Caco-2 (cell line): ENCODE measurements around the gene FUT8. TPM values are rescaled to one million over a fixed set of nuclear protein-coding genes. Genes with fewer than 3 reads are reported as not detected.

Experiments used
- BruUV-seq: library from RNA; stranded (reverse); fragments of 400-500 nt; replicated peaks from 2 replicates; lab custom pipeline; 2021; lab: Mats Ljungman, UMichigan
- CTCF ChIA-PET: fragments of 300-600 bp; sonication (Branson Sonifier 250); formaldehyde crosslinking; loops from one replicate; lab custom pipeline; 2022; ENCODE audit warnings: antibody characterized with exemption; lab: Charles Lee
- POLR2A ChIA-PET: fragments of 300-600 bp; sonication (Branson Sonifier 250); formaldehyde crosslinking; loops from one replicate; lab custom pipeline; 2022; ENCODE audit warnings: antibody characterized with exemption; lab: Charles Lee
- DNase-seq, 2 experiments: peaks; one replicate each; pipeline versions ENCODE4 v3.0.0 to v3.0.0-alpha.2; 2020 to 2022
- H3K27me3 ChIP-seq: replicated peaks from 2 replicates; pipeline ENCODE4 v1.6.0; 2011; ENCODE audit warnings: low read length; ENCODE audit not compliant: control insufficient read depth, insufficient read depth
- H3K36me3 ChIP-seq: 2 replicates; pipeline ENCODE4 v1.5.1; 2011; ENCODE audit warnings: low read length; ENCODE audit not compliant: control insufficient read depth, insufficient read depth
- H3K4me1 ChIP-seq: fragments of 250-450 bp; sonication (Bioruptor Pico); 2 replicates; pipeline ENCODE4 v1.5.1; 2020; ENCODE audit warnings: mild to moderate bottlenecking
- H3K4me3 ChIP-seq: 2 replicates; pipeline ENCODE4 v1.5.1; 2011; ENCODE audit warnings: low read depth, mild to moderate bottlenecking, control low read depth, low read length
- H3K9me3 ChIP-seq: fragments of 250-450 bp; sonication (Bioruptor Pico); 2 replicates; pipeline ENCODE4 v1.5.1; 2020; ENCODE audit warnings: mild to moderate bottlenecking, moderate library complexity
- H3K27ac Mint-ChIP-seq: one replicate; pipeline ENCODE4 v1.8.0; 2022; ENCODE audit warnings: mixed read lengths; ENCODE audit not compliant: unreplicated experiment
- H3K27me3 Mint-ChIP-seq: one replicate; pipeline ENCODE4 v1.8.0; 2022; ENCODE audit warnings: mixed read lengths; ENCODE audit not compliant: insufficient read depth, unreplicated experiment
- H3K36me3 Mint-ChIP-seq: one replicate; pipeline ENCODE4 v1.8.0; 2022; ENCODE audit warnings: mild to moderate bottlenecking, mixed read lengths; ENCODE audit not compliant: insufficient read depth, unreplicated experiment
- H3K4me1 Mint-ChIP-seq: one replicate; pipeline ENCODE4 v1.8.0; 2022; ENCODE audit warnings: low read depth, mixed read lengths; ENCODE audit not compliant: unreplicated experiment
- H3K4me3 Mint-ChIP-seq: one replicate; pipeline ENCODE4 v1.8.0; 2022; ENCODE audit warnings: mild to moderate bottlenecking, moderate library complexity, mixed read lengths; ENCODE audit not compliant: unreplicated experiment
- H3K9me3 Mint-ChIP-seq: one replicate; pipeline ENCODE4 v1.8.0; 2022; ENCODE audit warnings: mixed read lengths; ENCODE audit not compliant: unreplicated experiment
- intact Hi-C: fragments of 100-400 bp; cut with micrococcal nuclease; formaldehyde crosslinking; loops from one replicate; pipeline ENCODE4 v1.10.0; 2022; ENCODE audit not compliant: unreplicated experiment
- total RNA-seq: library from RNA; stranded (reverse); gene quantifications from 2 replicates; pipeline ENCODE4 v1.2.3, GENCODE V29; 2022
- TF ChIP-seq, protein P1 (sequence below), 2 experiments: fragments of 200-600 bp in 1 of 2; IDR thresholded peaks; 1 replicate in 1 of 2; 2 replicates in 1 of 2; pipeline versions ENCODE4 v1.5.1 to v1.8.0; 2011 to 2022; ENCODE audit warnings: antibody characterized with exemption in 1 of 2, control low read depth in 1 of 2, inconsistent platforms in 1 of 2, low read depth in 1 of 2, low read length in 1 of 2, mild to moderate bottlenecking in 1 of 2, moderate library complexity in 1 of 2; ENCODE audit not compliant: insufficient read depth in 1 of 2, severe bottlenecking in 1 of 2, unreplicated experiment in 1 of 2

Gene FUT8
- total RNA-seq, 1 experiment from 2014 or later, result 67.1 TPM

DNA sequence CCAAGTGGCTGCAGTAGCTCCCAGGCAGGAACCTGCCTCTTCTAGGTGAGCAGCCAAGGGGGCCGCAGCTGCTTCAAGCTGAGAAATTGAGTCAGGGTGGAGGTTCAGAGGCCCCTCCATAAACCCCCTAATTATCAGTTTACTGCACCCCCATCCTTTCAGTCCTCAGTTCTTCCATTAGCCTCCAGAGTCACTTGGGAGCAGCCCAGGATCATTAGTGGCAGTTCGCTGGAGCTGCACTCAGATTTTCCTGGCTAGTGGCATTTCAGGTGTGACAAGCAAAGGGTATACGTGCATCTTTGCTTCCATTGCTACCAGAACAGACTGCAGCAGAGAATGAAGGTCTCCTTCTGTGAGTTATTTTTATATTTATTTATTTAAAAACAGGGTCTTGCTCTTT is 358.7 kb downstream of the FUT8 start:
- no peaks in the 10 kb centered on the region for H3K9me3 Mint-ChIP-seq
- DNase-seq, result no peak
- no peaks in the 10 kb centered on the region for H3K36me3 Mint-ChIP-seq
- Histone ChIP-seq H3K4me3 (no peak overlapping the region), H3K27me3 (no peaks in the 10 kb centered on the region), H3K4me1 (0 out of 2 replicates have a peak, but pooled peaks cover 7% of the 10 kb centered on the region), H3K9me3 (no peaks in the 10 kb centered on the region), H3K36me3 (no peaks in the 10 kb centered on the region)
- TF ChIP-seq, protein P1, sequence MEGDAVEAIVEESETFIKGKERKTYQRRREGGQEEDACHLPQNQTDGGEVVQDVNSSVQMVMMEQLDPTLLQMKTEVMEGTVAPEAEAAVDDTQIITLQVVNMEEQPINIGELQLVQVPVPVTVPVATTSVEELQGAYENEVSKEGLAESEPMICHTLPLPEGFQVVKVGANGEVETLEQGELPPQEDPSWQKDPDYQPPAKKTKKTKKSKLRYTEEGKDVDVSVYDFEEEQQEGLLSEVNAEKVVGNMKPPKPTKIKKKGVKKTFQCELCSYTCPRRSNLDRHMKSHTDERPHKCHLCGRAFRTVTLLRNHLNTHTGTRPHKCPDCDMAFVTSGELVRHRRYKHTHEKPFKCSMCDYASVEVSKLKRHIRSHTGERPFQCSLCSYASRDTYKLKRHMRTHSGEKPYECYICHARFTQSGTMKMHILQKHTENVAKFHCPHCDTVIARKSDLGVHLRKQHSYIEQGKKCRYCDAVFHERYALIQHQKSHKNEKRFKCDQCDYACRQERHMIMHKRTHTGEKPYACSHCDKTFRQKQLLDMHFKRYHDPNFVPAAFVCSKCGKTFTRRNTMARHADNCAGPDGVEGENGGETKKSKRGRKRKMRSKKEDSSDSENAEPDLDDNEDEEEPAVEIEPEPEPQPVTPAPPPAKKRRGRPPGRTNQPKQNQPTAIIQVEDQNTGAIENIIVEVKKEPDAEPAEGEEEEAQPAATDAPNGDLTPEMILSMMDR (IDR thresholded peaks at IDR 0.05; ENCODE audit: insufficient read depth in 1 of 2, low read depth in 1 of 2, low read length in 1 of 2, severe bottlenecking in 1 of 2, unreplicated experiment in 1 of 2), result no peak
- H3K27me3 Mint-ChIP-seq, result peaks cover 13% of the 10 kb centered on the region
- no TSS peak for BruUV-seq
- no peak overlapping the region for H3K4me3 Mint-ChIP-seq
- no peak overlapping the region for H3K27ac Mint-ChIP-seq
- ChIA-PET CTCF (no interaction called here), POLR2A (no interaction called here)
- intact Hi-C loops, result no loop called here
- peaks cover 15% of the 10 kb centered on the region for H3K4me1 Mint-ChIP-seq

DNA sequence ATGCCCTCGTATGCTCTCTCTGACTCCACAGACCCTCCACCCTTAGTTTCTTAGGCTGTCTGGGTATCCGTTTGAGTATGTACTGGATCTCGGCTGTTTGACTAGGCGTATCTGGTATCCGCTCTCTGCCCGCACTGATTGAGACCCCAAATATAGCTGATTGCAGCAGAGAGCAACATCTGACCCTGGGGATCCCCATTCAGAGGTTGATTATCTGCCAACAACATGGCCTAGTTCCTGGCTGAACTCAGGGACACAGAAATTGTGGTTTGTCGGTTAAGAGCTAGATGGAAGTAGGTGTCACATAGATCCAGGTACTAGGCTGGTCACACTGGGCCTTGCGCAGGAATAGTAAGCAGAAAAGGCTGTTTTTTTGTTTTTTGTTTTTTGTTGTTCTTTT is 359.9 kb downstream of the FUT8 start:
- Mint-ChIP-seq H3K9me3 (no peaks in the 10 kb centered on the region), H3K4me3 (no peak overlapping the region), H3K4me1 (peaks cover 15% of the 10 kb centered on the region), H3K27me3 (peaks cover 9% of the 10 kb centered on the region), H3K36me3 (no peaks in the 10 kb centered on the region), H3K27ac (no peak overlapping the region)
- POLR2A ChIA-PET, result no interaction called here
- H3K4me3 ChIP-seq, result no peak overlapping the region
- CTCF ChIA-PET, result no interaction called here
- TF ChIP-seq, protein P1 (IDR thresholded peaks at IDR 0.05; ENCODE audit: insufficient read depth in 1 of 2, low read depth in 1 of 2, low read length in 1 of 2, severe bottlenecking in 1 of 2, unreplicated experiment in 1 of 2), result no peak
- 0 out of 2 replicates have a peak, but pooled peaks cover 7% of the 10 kb centered on the region for H3K4me1 ChIP-seq
- intact Hi-C loops, result no loop called here
- no peaks in the 10 kb centered on the region for H3K27me3 ChIP-seq
- H3K9me3 ChIP-seq, result no peaks in the 10 kb centered on the region
- BruUV-seq, result no TSS peak
- H3K36me3 ChIP-seq, result no peaks in the 10 kb centered on the region
- DNase-seq, result no peak

DNA sequence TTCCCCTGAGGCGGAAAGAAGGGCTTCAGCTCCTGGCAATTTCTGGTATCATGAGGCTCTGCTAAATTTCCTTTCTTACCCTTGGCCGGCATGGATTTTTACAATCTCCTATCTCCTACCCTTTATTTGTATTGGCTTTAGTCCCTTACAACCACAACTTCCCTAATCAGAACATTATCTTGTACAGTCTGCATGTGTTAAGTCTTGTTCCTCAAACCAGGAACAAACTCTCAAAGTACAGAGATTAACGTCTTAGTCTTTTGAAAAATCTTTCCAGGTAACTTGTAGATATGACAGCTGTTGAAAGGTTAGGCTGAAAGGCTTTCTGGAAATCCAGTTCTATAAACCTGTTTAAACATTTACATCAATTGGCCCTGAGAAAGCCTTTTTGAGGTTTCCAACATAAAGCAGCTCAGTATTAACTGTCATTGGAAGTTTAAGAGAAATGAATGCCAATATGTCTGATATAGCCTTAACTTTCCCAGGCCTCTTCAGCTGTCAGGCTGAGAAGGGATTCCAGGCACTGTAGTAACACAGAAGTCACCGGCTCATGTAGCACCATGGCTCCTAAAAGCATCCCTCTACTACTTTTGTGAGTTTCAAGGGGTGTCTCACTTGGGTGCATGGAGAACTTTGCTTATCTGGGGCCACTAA is 360.5 kb downstream of the FUT8 start:
- BruUV-seq, result no TSS peak
- peaks cover 9% of the 10 kb centered on the region for H3K27me3 Mint-ChIP-seq
- no peak for DNase-seq
- ChIA-PET POLR2A (no interaction called here), CTCF (no interaction called here)
- no peak overlapping the region for H3K4me3 Mint-ChIP-seq
- no peaks in the 10 kb centered on the region for H3K27me3 ChIP-seq
- H3K4me1 Mint-ChIP-seq, result peaks cover 15% of the 10 kb centered on the region
- intact Hi-C loops, result no loop called here
- H3K36me3 ChIP-seq, result no peaks in the 10 kb centered on the region
- H3K36me3 Mint-ChIP-seq, result no peaks in the 10 kb centered on the region
- no peak overlapping the region for H3K4me3 ChIP-seq
- no peaks in the 10 kb centered on the region for H3K9me3 ChIP-seq
- no peaks in the 10 kb centered on the region for H3K9me3 Mint-ChIP-seq
- TF ChIP-seq, protein P1 (IDR thresholded peaks at IDR 0.05; ENCODE audit: insufficient read depth in 1 of 2, low read depth in 1 of 2, low read length in 1 of 2, severe bottlenecking in 1 of 2, unreplicated experiment in 1 of 2), result no peak
- 0 out of 2 replicates have a peak, but pooled peaks cover 7% of the 10 kb centered on the region for H3K4me1 ChIP-seq
- H3K27ac Mint-ChIP-seq, result no peak overlapping the region
